DOHH2 (cell line): ENCODE results near the gene ADAM8.
"Not testable (repeated sequence)": the region's sequence is repeated elsewhere in the genome, so short reads cannot be mapped to it uniquely, and the experiment has no call there.

ENCODE experiments used
- H3F3A ChIP-seq: fragments of 200-600 bp; sonication (generic), shearing (Covaris generic); 2 replicates; pipeline ENCODE4 v1.6.0; 2016; ENCODE audit warnings: antibody characterized with exemption, mild to moderate bottlenecking; ENCODE audit not compliant: control insufficient read depth, insufficient read depth
- H3K27ac ChIP-seq: fragments of 200-600 bp; sonication (generic); 2 replicates; pipeline ENCODE4 v1.5.1; 2014; ENCODE audit warnings: low read depth, mild to moderate bottlenecking, low read length, moderate library complexity
- H3K27me3 ChIP-seq: fragments of 200-600 bp; sonication (generic); 2 replicates; pipeline ENCODE4 v1.6.1; 2014; ENCODE audit warnings: mild to moderate bottlenecking, low read length, mixed read lengths; ENCODE audit not compliant: control insufficient read depth
- H3K36me3 ChIP-seq: fragments of 200-600 bp; sonication (generic); 2 replicates; pipeline ENCODE4 v1.6.1; 2014; ENCODE audit warnings: mild to moderate bottlenecking, low read length, moderate library complexity, mixed read lengths; ENCODE audit not compliant: control insufficient read depth
- H3K4me1 ChIP-seq: fragments of 200-600 bp; sonication (generic); 2 replicates; pipeline ENCODE4 v1.6.1; 2014; ENCODE audit warnings: mild to moderate bottlenecking, low read length, mixed read lengths; ENCODE audit not compliant: control insufficient read depth
- H3K4me2 ChIP-seq: fragments of 200-600 bp; sonication (generic); 2 replicates; pipeline ENCODE4 v1.6.0; 2014; ENCODE audit warnings: mild to moderate bottlenecking, low read length, moderate library complexity
- H3K4me3 ChIP-seq: fragments of 200-600 bp; sonication (generic); 2 replicates; pipeline ENCODE4 v1.5.1; 2014; ENCODE audit warnings: mild to moderate bottlenecking, low read length, mixed read lengths
- H3K79me2 ChIP-seq: fragments of 200-600 bp; sonication (generic); 2 replicates; pipeline ENCODE4 v1.6.1; 2014; ENCODE audit warnings: mild to moderate bottlenecking, low read length, mixed read lengths; ENCODE audit not compliant: control insufficient read depth
- H3K9me2 ChIP-seq: fragments of 200-600 bp; sonication (generic); replicated peaks from 2 replicates; pipeline ENCODE4 v1.6.1; 2014; ENCODE audit warnings: mild to moderate bottlenecking, low read length, mixed read lengths; ENCODE audit not compliant: control insufficient read depth
- H3K9me3 ChIP-seq: fragments of 200-600 bp; sonication (generic); 2 replicates; pipeline ENCODE4 v1.6.1; 2014; ENCODE audit warnings: antibody characterized with exemption, low read length, mixed read lengths; ENCODE audit not compliant: control insufficient read depth, insufficient read depth
- H4K20me1 ChIP-seq: fragments of 200-600 bp; sonication (generic); 2 replicates; pipeline ENCODE4 v1.6.0; 2014; ENCODE audit warnings: low read depth, mild to moderate bottlenecking, antibody characterized with exemption, low read length, moderate library complexity; ENCODE audit not compliant: control insufficient read depth, insufficient read depth
- CTCF ChIP-seq: fragments of 200-600 bp; sonication (generic); IDR thresholded peaks from one replicate; pipeline ENCODE4 v1.5.1; 2014; ENCODE audit warnings: antibody characterized with exemption, mild to moderate bottlenecking, low read depth, low read length; ENCODE audit not compliant: poor library complexity, severe bottlenecking
- EZH2phosphoT487 ChIP-seq: fragments of 200-600 bp; sonication (generic); IDR thresholded peaks from 2 replicates; pipeline ENCODE4 v1.6.1; 2017; ENCODE audit warnings: borderline replicate concordance, mild to moderate bottlenecking, antibody characterized with exemption, low read length, moderate library complexity, mixed read lengths

Gene ADAM8

GRCh38 chr10:133224756-133225372 is 51.8 kb downstream of the ADAM8 start:
- H3K27me3 ChIP-seq = no peaks in the 10 kb centered on the region
- H3K27ac ChIP-seq = no peak overlapping the region
- no peaks in the 10 kb centered on the region for H3K4me1 ChIP-seq
- H3K9me3 ChIP-seq = no peaks in the 10 kb centered on the region
- no peaks in the 10 kb centered on the region for H3F3A ChIP-seq
- TF ChIP-seq EZH2phosphoT487 (no peak), CTCF (no peak)
- no peak overlapping the region for H3K4me2 ChIP-seq
- H4K20me1 ChIP-seq = no peaks in the 10 kb centered on the region
- H3K79me2 ChIP-seq = no peaks in the 10 kb centered on the region
- no peaks in the 10 kb centered on the region for H3K9me2 ChIP-seq
- no peaks in the 10 kb centered on the region for H3K36me3 ChIP-seq
- no peak overlapping the region for H3K4me3 ChIP-seq

GRCh38 chr10:133224076-133224475 is 52.6 kb downstream of the ADAM8 start:
- H3K27ac ChIP-seq = no peak overlapping the region
- no peak overlapping the region for H3K4me2 ChIP-seq
- H3K4me1 ChIP-seq = no peaks in the 10 kb centered on the region
- no peaks in the 10 kb centered on the region for H3F3A ChIP-seq
- H4K20me1 ChIP-seq = no peaks in the 10 kb centered on the region
- H3K9me2 ChIP-seq = no peaks in the 10 kb centered on the region
- no peaks in the 10 kb centered on the region for H3K36me3 ChIP-seq
- H3K79me2 ChIP-seq = no peaks in the 10 kb centered on the region
- no peaks in the 10 kb centered on the region for H3K27me3 ChIP-seq
- no peaks in the 10 kb centered on the region for H3K9me3 ChIP-seq
- TF ChIP-seq CTCF (no peak), EZH2phosphoT487 (no peak)
- no peak overlapping the region for H3K4me3 ChIP-seq

- H4K20me1 ChIP-seq, H3K79me2 ChIP-seq, H3K9me3 ChIP-seq, H3K4me3 ChIP-seq, H3K9me2 ChIP-seq, H3F3A ChIP-seq, H3K4me2 ChIP-seq, H3K27ac ChIP-seq, H3K27me3 ChIP-seq, H3K36me3 ChIP-seq, H3K4me1 ChIP-seq: not testable (repeated sequence)
These were observed 54.9 kb downstream of the ADAM8 start for GRCh38 chr10:133221756-133222155.

GRCh38 chr10:133221331-133221730 is 55.3 kb downstream of the ADAM8 start:
- no peaks in the 10 kb centered on the region for H3F3A ChIP-seq
- no peaks in the 10 kb centered on the region for H3K9me2 ChIP-seq
- no peaks in the 10 kb centered on the region for H3K4me1 ChIP-seq
- no peaks in the 10 kb centered on the region for H4K20me1 ChIP-seq
- no peak overlapping the region for H3K4me3 ChIP-seq
- TF ChIP-seq CTCF = no peak
- no peak for TF ChIP-seq EZH2phosphoT487
- no peaks in the 10 kb centered on the region for H3K36me3 ChIP-seq
- no peaks in the 10 kb centered on the region for H3K27me3 ChIP-seq
- H3K27ac ChIP-seq = no peak overlapping the region
- H3K9me3 ChIP-seq = no peaks in the 10 kb centered on the region
- no peaks in the 10 kb centered on the region for H3K79me2 ChIP-seq
- H3K4me2 ChIP-seq = no peak overlapping the region
